HUDEP-2 (cell line): ENCODE measurements around the gene ZNF311.
A peak's percentile ranks its signal among the peaks of the same experiment; 100 is the strongest.
"Not testable (repeated sequence)": the region's sequence is repeated elsewhere in the genome, so short reads cannot be mapped to it uniquely, and the experiment has no call there.

Experiments
- DNase-seq, 76 experiments: peaks; one replicate each; lab custom pipeline; 2025; ENCODE audit not compliant: unreplicated experiment in 76 of 76; lab: John Stamatoyannopoulos, UW

Gene ZNF311

DNA sequence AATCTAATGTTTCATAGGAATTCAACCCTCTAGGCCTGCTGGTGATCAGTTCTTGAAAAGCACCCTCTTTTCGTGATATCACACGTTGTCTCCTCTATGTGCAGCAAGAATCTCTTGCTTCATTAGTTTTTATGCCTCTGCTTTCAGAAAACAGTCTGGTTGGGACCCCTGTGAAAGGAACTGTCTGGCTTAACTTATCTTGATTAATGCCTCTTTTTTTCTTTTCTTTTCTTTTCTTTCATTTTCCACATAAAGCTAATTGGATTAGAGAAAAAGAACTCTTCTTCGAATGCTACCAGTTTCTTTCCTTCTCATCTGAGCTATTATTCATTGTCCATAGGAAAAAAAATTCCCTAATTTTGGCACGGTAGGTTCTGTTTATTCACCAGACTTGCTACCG lies 21.3 kb downstream of the ZNF311 start:
- DNase-seq: no peak

DNA sequence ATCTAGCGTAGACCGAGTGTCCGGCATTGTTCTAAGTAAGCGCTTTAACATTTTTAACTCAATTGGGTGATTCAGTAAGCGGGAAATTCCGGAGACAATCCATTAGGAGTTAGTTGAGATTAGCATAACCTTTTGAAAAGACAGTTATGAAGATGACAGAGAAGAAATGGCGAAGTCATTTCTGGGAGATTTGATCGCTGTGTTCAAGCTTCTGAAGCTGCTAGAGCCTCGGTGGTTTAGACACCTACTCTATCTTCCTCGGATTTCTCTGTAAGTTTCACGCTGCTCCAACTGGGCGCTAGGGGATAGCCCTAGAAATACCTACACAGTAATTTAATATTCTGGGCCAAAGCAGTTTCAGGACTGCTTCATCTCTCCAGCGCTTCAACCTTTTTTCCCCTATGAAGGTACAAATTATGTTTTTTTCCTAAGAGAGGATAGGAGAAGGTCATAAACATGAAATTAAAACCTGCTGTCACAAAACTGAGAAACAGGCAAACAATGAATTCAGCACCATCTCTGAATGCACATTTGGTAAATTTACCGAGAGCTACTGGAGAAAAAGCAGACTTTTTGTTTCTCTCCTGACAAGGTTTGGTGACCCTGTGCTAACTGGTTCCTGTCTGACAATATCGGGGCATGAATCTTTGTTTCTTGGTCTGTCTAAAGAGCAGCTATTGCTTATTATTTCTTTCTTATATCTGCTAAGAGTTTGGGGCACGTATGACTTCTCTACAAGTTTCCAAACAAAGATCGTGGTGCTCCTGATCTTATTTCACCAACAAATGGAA lies 22.4 kb downstream of the ZNF311 start:
- peak in 67 of 76 experiments; percentile 26 to 88 (median 60) for DNase-seq

DNA sequence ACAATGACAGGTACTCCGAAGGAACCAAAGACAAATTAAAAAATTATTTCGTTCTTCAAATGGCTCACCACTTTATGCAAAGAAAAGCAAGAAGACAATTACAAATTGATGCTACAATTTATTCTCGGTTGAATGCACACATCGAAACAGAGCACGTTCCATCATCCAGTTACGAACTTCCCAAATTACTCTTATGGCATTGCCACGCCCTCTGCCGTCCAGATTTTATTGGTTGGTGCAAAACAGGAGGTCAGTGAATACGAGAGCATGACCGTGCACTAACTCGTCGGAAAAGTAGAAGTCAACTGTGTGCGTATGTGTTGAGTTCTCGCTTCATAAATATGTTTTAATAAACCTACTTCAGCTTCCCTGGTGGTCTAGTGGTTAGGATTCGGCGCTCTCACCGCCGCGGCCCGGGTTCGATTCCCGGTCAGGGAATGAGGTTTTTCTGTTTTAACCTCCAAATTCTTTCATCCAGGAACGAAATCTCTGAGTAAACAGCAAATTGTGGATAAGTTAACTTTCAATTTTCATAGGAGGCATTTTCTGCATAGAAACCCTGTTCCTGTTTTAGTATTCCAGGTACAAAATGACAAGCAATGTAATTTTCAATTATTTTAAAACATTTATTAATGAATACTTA lies 23.2 kb downstream of the ZNF311 start:
- DNase-seq: peak in 74 of 76 experiments; percentile 49 to 97 (median 86)

DNA sequence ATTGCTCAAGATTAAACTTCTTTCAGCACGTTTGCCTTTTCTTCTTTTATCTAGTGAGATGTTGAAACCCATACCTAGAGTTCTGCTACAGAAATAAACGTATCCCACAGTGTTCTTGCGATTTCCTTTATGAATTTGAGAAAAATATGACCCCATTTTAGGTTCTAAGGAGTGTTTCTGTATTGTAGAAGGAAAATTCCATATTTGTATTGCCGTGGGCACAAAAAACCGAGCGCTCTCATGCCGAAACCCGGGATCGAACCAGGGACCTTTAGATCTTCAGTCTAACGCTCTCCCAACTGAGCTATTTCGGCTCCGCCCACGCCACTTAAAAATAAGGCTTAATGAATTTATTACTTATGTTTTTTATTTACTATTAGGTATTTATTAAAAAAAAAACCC lies 23.7 kb downstream of the ZNF311 start:
- peak in 71 of 76 experiments; percentile 22 to 97 (median 79) for DNase-seq

DNA sequence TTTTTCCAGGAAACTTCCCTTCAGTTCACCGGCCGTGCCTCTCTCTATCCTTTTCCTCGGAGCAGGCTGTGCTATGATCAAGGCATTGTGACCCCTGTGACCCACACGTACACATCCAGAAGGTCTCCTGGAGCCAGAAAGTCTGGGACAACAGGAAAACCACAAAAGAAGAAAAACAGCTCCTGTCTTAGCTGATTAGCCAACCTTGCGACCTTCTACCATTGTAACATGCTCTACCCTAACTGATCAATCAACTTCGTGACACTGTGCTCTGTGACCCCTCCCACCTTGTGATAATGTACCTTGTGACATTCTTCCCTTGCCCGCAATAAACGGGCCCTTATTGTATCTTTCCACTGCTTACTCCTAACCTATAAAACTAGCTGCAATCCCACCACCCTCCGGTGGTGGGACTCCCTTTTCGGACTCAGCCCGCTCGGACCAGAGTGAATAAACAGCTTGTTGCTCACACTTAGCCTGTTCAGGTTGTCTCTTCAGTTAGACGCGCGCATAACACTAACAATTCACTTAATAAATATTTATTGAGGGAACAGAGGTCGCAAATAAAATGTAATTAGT lies 24.2 kb downstream of the ZNF311 start:
- peak in 75 of 76 experiments; percentile 64 to 99 (median 91) for DNase-seq

DNA sequence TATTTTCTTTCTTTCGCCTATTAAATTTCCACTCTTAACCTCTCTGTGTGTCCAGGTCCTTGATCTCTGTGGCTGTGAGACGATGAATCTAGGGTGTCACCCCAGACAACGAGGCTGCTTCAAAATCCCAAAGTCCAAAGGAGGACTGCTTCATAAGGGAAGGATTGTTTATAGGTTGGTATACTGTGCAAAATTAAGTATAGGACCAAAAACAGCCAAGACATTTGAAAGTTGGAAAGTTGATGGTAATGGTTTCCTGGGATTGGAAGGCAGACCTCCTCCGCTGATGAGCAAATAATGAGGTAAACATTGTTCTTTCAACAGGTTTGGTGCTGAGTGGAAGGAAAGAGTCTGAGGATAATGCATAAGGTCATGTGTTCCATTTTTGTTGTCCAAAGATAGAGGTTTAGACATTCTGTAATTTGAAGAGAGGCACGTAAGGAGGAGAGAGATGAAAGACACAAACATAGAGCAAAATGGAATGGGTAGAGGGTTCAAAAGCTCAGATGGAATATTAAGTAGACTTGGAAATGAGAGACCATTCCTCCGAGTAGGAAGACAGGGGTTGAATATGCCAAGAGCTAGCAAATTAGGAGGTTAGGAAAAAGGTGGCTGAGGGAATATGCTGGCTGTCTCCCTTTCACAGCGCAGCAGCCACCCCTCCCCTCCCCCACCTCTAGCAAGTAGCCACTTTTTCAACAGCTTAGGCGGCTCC lies 24.8 kb downstream of the ZNF311 start:
- peak in 24 of 76 experiments; percentile 43 to 85 (median 72) for DNase-seq

DNA sequence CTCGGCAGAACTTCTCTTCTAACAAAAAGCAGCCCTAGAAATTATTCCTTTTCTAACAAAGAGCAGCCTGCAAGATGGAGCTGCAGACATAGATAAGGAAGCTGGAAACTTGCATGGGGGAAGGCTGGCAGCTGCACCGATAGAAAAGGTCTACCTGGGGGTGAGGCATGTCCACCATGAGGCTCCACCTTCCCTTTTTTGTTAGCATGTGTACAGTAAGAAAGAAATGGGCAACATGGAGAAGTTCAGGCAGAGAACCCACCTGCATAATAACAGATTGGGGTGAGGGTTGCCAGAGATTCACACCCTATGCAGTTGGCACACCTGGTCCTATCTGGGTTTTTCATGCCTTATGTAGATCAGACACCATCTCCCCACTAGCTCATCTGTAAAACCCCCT lies 25.4 kb downstream of the ZNF311 start:
- peak in 10 of 76 experiments; percentile 14 to 40 (median 23) for DNase-seq

DNA sequence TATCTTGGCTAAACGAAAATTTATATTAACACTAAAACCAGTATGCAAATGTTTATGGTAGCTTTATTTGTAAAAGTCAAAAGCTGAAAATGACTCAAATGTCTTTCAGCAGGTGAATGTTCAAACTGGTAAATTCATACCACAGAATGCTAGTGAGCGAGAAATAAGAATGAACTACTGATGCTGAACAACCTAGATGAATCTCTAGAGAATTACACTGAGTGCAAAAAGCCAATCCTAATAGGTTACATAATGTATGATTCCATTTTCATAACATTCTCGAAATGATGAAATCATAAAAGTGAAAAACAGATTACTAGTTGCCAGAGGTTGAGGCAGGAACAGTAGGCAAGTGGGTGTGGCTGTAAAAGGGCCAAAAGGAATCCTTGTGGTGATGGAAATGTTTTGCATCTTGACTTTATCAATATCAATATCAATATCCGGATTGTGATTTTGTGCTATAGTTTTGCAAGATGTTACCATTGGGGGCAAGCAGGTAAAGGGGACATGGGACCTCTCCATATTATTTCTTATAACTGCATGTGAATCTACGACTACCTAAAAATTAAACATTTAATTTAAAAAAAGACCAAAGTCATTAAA lies 26.1 kb downstream of the ZNF311 start:
- no peak for DNase-seq

DNA sequence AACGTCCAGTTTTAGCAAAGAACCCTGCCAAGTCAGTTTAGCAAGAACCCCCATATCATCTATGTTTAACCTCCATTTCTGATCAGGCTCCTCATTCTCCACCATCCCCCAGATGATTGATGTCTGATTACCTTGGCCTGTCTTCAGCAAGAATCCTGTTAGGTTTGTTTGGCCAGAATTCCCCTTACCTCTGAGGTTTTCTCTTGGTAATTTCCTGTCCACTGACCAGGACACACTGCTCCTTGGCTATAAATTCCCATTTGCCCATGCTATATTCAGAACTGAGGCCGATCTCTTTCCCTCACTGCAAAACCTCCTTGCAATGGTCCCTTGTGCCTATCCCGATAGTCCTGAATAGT lies 27.0 kb downstream of the ZNF311 start:
- DNase-seq: no peak

DNA sequence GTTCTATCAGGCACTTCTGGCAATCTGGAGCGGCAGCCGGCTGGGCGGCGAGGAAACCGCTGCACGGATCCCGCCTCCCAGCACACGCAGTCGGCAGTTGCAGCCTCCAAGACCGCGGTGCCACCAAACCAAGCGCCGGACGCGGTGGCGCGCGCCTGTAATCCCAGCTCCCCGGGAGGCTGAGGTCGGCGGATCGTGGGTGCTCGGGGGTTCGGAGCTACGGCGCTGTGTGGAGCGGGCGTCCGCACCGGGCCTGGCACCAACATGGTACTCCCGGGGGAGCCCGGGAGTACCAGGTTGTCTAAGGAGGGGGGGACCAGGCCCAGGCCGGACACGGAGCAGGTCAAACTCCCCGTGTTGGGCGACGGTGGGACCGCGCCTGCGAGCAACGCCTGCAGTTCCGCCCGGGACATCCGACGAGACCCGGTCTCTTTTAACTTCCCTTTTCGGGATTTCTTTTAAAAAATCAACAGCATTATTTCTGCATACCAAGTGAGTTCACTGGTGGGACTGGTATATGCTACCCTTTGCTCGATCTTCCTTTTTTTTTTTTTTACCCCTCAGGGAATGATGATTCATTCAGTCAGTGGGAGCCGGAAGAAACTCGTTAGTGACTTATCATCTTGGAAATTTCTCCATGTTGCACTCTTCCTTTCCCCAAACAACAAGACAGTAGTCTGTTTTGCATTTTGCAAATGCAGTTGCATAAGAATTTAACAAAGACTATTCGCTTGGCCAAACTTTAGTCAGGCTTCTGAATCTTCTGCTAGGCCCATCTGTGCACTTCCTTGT lies 27.6 kb downstream of the ZNF311 start:
- no peak for DNase-seq

DNA sequence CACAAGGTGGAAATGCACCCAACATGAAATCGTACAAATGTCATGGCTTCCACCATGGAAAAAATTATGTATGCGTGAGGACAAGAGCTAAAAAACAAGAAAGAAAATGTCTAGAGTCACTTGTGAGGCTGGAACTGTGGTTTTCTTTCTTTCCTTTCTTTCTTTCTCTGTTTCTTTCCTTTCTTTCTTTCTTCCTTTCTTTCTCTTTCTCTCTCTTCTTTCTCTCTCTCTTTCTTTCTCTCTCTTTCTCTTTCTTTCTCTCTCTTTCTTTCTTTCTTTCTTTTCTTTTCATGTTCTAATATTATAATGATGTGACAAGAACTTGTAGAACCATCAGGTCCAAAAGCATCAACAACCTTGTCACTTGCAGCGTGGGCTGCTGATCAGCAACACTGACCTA lies 28.4 kb downstream of the ZNF311 start:
- DNase-seq: no peak

DNA sequence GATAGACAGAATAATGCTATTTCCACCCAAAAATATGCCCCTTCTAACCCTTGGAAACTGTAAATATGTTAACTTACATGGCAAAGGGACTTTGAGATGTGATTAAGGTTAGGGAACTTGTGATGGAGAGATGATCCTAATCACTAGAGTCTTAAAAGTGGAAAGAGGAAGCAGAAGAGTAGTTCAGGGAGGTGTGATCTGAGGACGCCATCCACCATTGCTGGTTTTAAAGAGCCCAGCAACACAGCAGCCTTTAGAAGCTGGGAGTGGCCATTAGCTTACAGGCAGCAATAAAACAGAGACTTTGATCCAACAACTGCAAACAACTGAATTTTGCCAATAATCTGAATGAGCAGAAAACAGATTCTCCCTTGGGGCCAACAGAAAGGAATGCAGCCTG lies 30.6 kb downstream of the ZNF311 start:
- peak in 1 of 76 experiments; percentile 10 for DNase-seq

DNA sequence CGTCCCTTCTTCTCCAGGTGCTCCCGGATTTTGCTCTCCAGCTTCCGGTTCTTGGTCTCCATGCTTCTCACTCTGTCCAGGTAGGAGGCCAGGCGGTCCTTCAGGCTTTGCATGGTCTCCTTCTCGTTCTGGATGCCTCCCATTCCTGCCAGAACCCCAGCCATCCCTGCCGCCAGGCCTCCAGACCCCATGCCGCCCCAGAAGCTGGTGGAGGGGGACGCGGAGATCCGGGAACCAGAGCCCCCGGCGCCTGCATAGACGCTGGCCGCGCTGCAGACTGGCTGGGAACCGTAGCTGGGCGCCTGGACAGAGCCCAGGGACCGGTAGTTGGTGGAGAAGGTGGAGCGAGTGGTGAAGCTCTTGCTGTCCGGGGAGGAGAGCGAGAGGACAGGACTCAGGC lies 35.1 kb downstream of the ZNF311 start:
- not testable (repeated sequence) for DNase-seq

DNA sequence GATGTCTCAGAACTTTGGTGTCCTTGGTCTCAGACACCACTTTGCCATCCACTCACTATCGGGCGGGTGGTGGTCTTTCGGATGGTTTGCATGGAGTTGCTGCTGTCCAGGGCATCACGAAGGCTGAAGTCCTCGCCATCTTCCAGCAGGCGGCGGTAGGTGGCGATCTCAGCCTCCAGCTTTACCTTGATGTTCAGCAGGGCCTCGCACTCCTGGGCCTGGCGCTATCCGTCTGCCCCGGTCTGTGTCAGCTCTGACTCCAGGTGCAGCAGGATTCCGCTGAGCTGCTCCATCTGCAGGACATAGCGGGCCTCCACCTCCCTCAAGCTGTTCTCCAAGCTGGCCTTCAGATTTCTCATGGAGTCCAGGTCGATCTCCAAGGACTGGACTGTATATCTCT lies 36.0 kb downstream of the ZNF311 start:
- no peak for DNase-seq

DNA sequence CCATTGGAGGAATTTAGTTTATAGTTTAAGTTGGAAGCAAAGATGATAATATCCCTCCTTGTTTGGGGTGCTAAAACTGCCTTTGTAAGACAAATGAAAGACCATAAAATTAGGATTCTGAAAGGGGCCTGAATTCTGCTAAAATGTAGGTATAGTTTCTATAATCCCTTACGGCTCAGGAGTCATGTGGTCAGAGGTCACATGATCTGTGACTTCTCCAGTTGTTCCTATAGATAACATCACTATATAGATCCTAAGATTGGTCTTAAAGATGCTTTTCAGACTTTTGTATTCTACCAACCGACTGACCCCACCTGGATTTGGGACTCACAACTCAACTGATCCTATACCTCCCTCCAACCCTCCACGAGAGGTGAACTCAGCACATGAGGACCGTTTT lies 36.6 kb downstream of the ZNF311 start:
- DNase-seq: no peak

DNA sequence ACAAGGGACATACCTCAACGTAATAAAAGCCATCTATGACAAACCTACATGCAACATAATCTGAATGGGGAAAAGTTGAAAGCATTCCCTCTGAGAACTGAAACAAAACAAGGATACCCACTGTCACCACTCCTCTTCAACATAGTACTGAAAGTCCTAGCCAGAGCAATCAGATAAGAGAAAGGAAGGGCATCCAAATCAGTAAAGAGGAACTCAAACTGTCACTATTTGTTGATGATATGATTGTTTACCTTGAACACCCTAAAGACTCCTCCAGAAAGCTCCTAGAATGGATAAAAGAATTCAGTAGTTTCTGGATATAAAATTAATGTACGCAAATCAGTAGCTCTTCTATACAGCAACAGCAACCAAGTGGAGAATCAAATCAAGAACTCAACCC lies 39.4 kb downstream of the ZNF311 start:
- no peak for DNase-seq

DNA sequence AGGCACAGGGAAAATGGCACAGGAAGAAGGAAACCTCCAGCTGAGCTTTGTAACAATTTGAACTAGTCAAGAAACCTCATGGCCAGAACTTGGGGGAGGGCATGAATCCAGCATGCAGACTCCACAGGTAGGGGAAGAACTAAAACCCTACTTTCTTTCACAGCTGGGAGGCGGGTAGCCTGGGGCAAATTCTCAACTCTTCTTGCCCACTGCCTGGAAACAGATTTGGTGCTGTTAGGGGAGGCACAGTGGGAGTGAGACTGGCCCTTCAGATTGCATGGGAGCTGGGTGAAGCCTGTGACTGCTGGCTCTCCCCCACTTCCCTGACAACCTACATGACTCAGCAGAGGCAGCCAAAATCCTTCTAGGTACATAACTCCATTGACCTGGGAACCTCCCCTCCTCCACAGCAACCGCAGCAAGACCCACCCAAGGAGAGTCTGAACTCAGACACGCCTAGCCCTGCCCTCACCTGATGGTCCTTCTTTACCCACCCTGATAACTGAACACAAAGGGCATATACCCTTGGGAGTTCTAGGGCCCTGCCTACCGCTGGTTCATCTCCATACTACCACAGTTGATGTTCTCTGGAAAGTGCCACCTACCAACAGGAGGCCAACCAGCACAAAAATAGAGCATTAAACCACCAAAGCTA lies 44.1 kb downstream of the ZNF311 start:
- peak in 24 of 76 experiments; percentile 17 to 54 (median 38) for DNase-seq

DNA sequence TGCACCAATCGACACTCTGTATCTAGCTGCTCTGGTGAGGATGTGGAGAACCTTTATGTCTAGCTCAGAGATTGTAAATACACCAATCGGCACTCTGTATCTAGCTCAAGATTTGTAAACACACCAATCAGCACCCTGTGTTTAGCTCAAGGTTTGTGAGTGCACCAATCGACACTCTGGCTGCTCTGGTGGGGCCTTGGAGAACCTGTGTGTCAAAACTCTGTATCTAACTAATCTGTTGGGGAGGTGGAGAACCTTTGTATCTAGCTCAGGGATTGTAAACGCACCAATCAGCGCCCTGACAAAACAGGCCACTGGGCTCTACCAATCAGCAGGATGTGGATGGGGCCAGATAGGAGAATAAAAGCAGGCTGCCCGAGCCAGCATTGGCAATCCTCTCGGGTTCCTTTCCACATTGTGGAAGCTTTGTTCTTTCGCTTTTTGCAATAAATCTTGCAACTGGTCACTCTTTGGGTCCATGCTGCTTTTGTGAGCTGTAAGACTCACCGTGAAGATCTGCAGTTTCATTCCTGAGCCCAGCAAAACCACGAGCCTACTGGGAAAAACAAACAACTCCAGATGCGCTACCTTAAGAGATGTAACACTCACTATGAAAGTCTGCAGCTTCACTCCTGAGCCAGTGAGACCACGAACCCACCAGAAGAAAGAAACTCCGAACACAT lies 46.4 kb downstream of the ZNF311 start:
- DNase-seq: not testable (repeated sequence)

DNA sequence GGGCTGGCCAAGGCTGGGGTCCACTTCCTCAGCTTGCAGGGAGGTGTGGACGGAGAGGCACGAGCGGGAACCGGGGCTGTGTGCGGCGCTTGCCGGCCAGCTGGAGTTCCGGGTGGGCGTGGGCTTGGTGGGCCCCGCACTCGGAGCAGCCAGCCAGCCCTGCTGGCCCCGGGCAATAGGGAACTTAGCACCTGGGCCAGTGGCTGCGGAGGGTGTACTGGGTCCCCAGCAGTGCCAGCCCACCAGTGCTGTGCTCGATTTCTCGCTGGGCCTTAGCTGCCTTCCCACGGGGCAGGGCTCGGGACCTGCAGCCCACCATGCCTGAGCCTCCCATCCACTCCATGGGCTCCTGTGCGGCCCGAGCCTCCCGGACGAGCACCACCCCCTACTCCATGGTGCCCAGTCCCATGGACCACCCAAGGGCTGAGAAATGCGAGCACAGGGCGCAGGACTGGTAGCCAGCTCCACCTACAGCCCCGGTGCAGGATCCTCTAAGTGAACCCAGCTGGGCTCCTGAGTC lies 47.3 kb downstream of the ZNF311 start:
- DNase-seq: not testable (repeated sequence)
